GM18519 (cell line): ENCODE data around the gene ORAI1.
"Not testable (repeated sequence)": the region's sequence is repeated elsewhere in the genome, so short reads cannot be mapped to it uniquely, and the experiment has no call there.

ENCODE experiments used
- ATAC-seq: cut with Tn5 transposase; IDR thresholded peaks from one replicate; pipeline ENCODE4 v1.9.1; 2021; ENCODE audit warnings: mild to moderate bottlenecking, moderate library complexity; ENCODE audit not compliant: unreplicated experiment, low FRiP score

Gene ORAI1

GRCh38 chr12:121626087-121626852, at the start of gene ORAI1:
Gene ORAI1, plus strand, starts transcription at chr12:121626530.
- ATAC-seq = peak; percentile 53

- ATAC-seq = no peak
Observed at GRCh38 chr12:121576851-121577391, 49.4 kb upstream of the ORAI1 start.

GRCh38 chr12:121577443-121578180, 48.7 kb upstream of the ORAI1 start:
- ATAC-seq = no peak

GRCh38 chr12:121578230-121579189, 47.8 kb upstream of the ORAI1 start:
- no peak for ATAC-seq

- ATAC-seq = no peak
Observed at GRCh38 chr12:121579190-121579791, 47.0 kb upstream of the ORAI1 start.

DNA sequence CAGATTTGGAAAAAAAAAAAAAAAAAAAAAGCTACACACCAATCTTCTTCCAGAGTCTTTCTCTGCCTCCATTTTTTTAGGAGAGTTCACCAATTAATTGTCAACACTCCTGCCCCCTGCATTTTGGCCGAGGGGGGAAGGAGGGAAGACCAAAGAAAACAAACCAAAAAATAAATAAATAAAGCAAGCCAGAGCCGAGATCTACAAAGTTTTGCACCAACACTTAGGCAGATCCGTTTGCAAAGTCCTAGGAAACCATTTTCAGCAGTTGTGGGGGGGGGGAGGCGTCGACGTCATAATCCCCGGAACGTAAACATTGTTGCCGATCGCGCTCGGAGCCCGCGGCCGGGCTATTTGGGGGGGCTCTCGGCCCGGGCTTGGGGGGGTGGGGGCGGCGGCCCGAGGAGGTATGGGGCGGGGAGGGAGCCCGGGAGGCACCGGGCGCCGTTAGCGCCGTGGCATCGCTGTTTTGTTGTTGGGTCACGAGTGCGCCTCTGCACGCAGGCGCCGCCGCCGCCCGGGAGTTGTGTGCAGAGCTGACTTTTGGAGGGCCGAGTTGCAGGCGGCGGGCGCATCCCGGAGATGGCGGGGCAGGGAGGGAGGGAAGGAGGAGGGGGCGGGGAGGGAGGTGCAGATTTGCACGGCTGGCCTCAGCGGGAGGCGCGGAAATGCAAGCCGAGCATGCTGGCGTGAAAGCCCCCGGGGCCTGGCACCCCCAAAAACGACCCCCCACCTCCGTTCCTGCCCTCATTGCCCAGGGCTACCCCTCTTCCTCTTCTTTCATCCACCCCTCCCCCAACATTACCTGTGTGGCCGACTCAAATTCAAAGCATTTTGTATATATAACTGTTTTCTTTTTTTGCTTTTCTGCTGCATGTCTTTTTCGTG, 46.1 kb upstream of the ORAI1 start:
- ATAC-seq = no peak

DNA sequence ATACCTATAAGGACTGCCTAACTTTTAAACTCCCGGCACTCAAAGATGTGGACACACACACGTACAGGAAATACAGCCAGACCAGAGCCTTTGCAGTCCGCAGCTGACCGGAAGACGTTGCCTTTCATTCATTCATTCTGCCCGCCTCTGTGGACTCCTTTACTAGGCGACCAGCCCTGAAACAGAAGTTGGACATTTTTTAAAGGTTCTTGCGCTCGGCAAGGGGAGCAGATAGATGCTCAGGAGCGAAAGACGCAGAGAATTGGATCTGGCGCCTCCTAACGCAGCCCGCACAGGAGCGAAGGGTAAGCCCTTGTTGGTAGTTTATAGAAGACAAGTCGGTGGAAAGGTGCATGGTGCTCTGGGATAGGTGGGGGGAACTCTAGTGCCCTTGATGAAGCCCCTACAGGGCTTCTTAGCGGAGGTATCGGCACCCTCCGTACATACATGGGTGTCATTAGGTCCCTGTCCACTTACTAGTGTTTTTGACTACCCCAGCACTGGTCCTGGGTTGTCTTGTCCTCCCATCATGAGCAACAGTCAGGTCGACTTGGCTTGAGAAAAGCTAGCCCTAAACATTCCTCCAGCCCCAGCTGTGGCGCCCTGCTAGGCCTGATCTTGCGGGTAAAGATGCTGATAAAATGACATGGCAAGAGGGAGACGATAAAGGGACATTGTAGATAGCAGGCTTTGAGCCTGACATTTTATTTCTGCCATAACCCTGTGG, 45.2 kb upstream of the ORAI1 start, which contains the start of gene KDM2B:
Gene KDM2B (minus strand): TSS at position 65 of the 727 bp plus-strand sequence. CDS start 112 bp downstream, outside the sequence.
- ATAC-seq = no peak

GRCh38 chr12:121581686-121582429, 44.5 kb upstream of the ORAI1 start:
- ATAC-seq = no peak

DNA sequence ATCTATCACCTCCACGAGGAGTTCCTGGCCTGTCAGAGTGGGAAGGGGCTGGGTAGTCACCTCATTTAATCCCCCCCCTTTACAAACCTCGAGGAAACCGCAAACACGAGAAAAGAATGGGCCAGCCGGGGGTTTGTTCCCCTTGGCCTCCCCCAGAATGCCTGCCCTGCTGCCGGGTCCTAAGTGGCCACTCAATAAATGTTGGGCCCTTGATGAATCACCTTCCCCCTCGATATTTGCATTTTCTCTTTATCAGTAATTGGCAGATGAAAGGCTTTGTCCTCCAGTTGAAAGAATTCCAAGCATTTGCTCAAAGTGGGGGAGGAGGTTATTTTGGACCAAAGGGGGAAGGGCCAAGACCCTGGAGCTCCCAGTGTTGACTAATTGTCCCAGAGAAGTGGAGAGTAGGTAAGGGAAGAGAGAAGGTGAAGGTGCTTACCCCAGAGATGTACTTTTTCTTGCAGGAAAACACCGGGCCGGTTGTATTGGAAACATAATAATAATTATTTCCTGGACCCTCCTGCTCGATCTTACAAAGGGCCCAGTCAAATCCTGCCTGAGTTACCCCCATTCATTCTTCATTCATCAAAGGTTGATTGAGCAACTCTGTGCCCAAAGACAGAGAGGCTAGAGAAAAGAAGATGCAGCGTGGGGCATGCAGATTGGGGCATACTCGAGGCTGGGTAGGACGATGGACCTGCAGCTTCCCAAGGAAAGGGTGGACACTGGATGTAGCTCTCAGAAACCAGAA, 43.6 kb upstream of the ORAI1 start:
- no peak for ATAC-seq

GRCh38 chr12:121583334-121583661, 43.0 kb upstream of the ORAI1 start:
- ATAC-seq = not testable (repeated sequence)

DNA sequence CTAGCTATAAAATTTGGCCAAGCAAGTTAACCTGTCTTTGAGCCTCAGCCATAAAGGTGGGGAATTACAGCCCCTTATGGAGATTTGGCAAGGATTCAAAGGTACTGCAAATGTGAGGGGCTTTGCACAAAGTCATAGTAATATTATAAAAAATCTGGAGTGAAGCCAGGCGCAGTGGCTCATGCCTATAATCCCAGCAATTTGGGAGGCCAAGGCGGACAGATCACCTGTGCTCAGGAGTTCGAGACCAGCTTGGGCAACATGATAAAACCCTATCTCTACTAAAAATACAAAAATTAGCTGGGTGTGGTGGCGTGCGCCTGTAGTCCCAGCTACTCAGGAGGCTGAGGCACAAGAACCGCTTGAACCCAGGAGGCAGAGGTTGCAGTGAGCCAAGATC, 41.4 kb upstream of the ORAI1 start:
- ATAC-seq = not testable (repeated sequence)

- ATAC-seq = peak; percentile 34
Observed at GRCh38 chr12:121590476-121591143, 35.7 kb upstream of the ORAI1 start.

DNA sequence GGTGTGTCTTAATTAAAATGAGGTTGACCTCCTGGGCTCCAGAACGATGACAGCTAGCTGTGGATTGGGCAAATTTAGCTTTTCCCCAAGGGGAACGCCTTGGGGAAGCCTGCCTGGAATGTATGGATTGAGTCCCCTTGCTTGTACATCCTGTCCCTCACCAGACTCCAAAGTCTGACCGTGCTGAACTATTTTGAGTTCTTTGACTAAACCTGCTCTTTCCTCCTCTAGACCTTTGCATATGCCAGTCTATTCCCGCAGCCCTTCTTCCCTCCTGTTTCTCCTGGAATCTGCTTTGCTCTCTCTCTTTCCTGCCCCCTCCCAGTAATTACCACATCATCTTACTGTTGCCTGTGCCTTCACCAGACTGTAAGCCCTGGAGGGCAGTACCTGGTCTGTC, 34.0 kb upstream of the ORAI1 start:
- ATAC-seq = no peak

GRCh38 chr12:121595520-121595919, 30.8 kb upstream of the ORAI1 start:
- no peak for ATAC-seq

DNA sequence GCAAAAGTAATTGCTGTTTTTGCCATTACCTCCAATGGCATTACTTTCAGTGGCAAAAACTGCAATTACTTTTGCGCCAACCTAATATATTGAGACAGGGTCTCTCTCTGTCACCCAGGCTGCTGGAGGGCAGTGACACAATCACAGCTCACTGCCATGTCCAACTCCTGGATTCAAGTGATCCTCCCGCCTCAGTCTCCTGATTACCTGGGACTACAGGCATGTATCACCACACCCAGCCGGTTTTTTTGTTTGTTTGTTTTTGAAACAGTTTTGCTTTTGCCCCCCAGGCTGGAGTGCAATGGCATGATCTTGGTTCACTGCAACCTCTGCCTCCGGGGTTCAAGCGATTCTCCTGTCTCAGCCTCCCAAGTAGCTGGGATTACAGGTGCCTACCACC, 29.8 kb upstream of the ORAI1 start:
- ATAC-seq = no peak

- ATAC-seq = no peak
Observed at GRCh38 chr12:121600702-121601336, 25.5 kb upstream of the ORAI1 start.
